H1 (cell line): ENCODE measurements around the gene XPNPEP1. TPM values are rescaled to one million over a fixed set of nuclear protein-coding genes. Genes with fewer than 3 reads are reported as not detected.

ENCODE experiments used
- CTCF ChIA-PET: fragments of 300-600 bp; sonication (Branson Sonifier 250); formaldehyde crosslinking; loops from one replicate; lab custom pipeline; 2021; ENCODE audit not compliant: partially characterized antibody; lab: Charles Lee
- POLR2A ChIA-PET: fragments of 300-600 bp; sonication (Branson Sonifier 250); formaldehyde crosslinking; loops from one replicate; lab custom pipeline; 2021; ENCODE audit warnings: inconsistent platforms; ENCODE audit not compliant: partially characterized antibody; lab: Charles Lee
- DNase-seq, 2 experiments: peaks; one replicate each; pipeline versions ENCODE4 v3.0.0 to v3.0.0-alpha.2; 2010 to 2022; ENCODE audit warnings: low spot score in 2 of 2, low read depth in 1 of 2, mixed read lengths in 1 of 2
- FAIRE-seq: peaks from 2 replicates; lab custom pipeline; 2011; peaks lifted over from hg19 to GRCh38; lab: Jason Lieb, UNC
- H2AFZ ChIP-seq: 2 replicates; pipeline ENCODE4 v1.8.1; 2012; ENCODE audit warnings: low read length, inconsistent platforms
- H2AK5ac ChIP-seq: 2 replicates; pipeline ENCODE4 v1.6.1; 2013; ENCODE audit warnings: low read depth, low read length
- H2BK120ac ChIP-seq: replicated peaks from 2 replicates; pipeline ENCODE3; 2013; ENCODE audit warnings: low read depth, low read length, inconsistent platforms
- H2BK12ac ChIP-seq: 2 replicates; pipeline ENCODE4 v1.6.1; 2013; ENCODE audit warnings: low read depth, low read length
- H2BK15ac ChIP-seq: 2 replicates; pipeline ENCODE4 v1.6.1; 2013; ENCODE audit warnings: low read length
- H2BK20ac ChIP-seq: 2 replicates; pipeline ENCODE4 v1.6.1; 2013; ENCODE audit warnings: low read length
- H2BK5ac ChIP-seq: 2 replicates; pipeline ENCODE4 v1.6.1; 2013; ENCODE audit warnings: low read depth, low read length
- H3K14ac ChIP-seq: 2 replicates; pipeline ENCODE4 v1.6.1; 2013; ENCODE audit warnings: inconsistent platforms; ENCODE audit not compliant: insufficient read length
- H3K18ac ChIP-seq: 2 replicates; pipeline ENCODE4 v1.6.1; 2013; ENCODE audit warnings: low read length; ENCODE audit errors: extremely low read depth
- H3K23ac ChIP-seq: 2 replicates; pipeline ENCODE4 v1.6.1; 2013; ENCODE audit warnings: inconsistent platforms; ENCODE audit not compliant: insufficient read length
- H3K23me2 ChIP-seq: 2 replicates; pipeline ENCODE4 v1.6.1; 2013; ENCODE audit warnings: low read depth, low read length
- H3K27ac ChIP-seq: 2 replicates; pipeline ENCODE4 v1.6.1; 2011; ENCODE audit warnings: low read depth, low read length, inconsistent platforms
- H3K27me3 ChIP-seq, 4 experiments: replicated peaks in 1 of 4; 1 replicate in 1 of 4; 2 replicates in 3 of 4; pipeline versions ENCODE4 v1.6.1 to v1.8.1; 2011 to 2013; ENCODE audit warnings: low read length in 3 of 4, mild to moderate bottlenecking in 3 of 4, inconsistent platforms in 2 of 4, mixed read lengths in 2 of 4, moderate library complexity in 1 of 4; ENCODE audit not compliant: control insufficient read depth in 3 of 4, insufficient read depth in 3 of 4; ENCODE audit errors: extremely low read depth in 1 of 4
- H3K36me3 ChIP-seq, 4 experiments: 2 replicates each; pipeline versions ENCODE4 v1.6.1 to v1.8.1; 2011 to 2013; ENCODE audit warnings: mild to moderate bottlenecking in 4 of 4, low read length in 3 of 4, moderate library complexity in 2 of 4, control low read depth in 1 of 4, inconsistent platforms in 1 of 4; ENCODE audit not compliant: insufficient read depth in 4 of 4, control insufficient read depth in 2 of 4
- H3K4ac ChIP-seq: replicated peaks from 2 replicates; pipeline ENCODE3; 2013; ENCODE audit warnings: low read length, low read depth, mixed read lengths, inconsistent platforms; ENCODE audit not compliant: insufficient read length
- H3K4me1 ChIP-seq, 4 experiments: replicated peaks in 1 of 4; 1 replicate in 1 of 4; 2 replicates in 3 of 4; pipeline versions ENCODE4 v1.6.1 to v1.8.1; 2011 to 2013; ENCODE audit warnings: low read length in 3 of 4, inconsistent platforms in 2 of 4, mixed read lengths in 1 of 4; ENCODE audit not compliant: insufficient read depth in 4 of 4, control insufficient read depth in 3 of 4
- H3K4me2 ChIP-seq, 2 experiments: 2 replicates each; pipeline versions ENCODE4 v1.6.1 to v1.8.1; 2011 to 2013; ENCODE audit warnings: low read depth in 2 of 2, low read length in 2 of 2, control low read depth in 1 of 2, inconsistent platforms in 1 of 2, mild to moderate bottlenecking in 1 of 2; ENCODE audit not compliant: insufficient read depth in 1 of 2
- H3K4me3 ChIP-seq, 4 experiments: fragments of 200-600, 300-600 bp in 1 of 4; sonication (generic), shearing (Covaris generic), sonication (Bioruptor Twin) in 1 of 4; 2 replicates each; pipeline versions ENCODE4 v1.5.1 to v1.8.1; 2011 to 2016; ENCODE audit warnings: low read length in 4 of 4, low read depth in 3 of 4, control low read depth in 2 of 4, inconsistent platforms in 2 of 4, mild to moderate bottlenecking in 2 of 4, mixed read lengths in 1 of 4, moderate library complexity in 1 of 4; ENCODE audit not compliant: insufficient read depth in 2 of 4; ENCODE audit errors: extremely low read depth in 1 of 4
- H3K56ac ChIP-seq: replicated peaks from 2 replicates; pipeline ENCODE3; 2013; ENCODE audit warnings: low read depth, mild to moderate bottlenecking, mixed read lengths, low read length, inconsistent platforms; ENCODE audit not compliant: insufficient read length
- H3K79me1 ChIP-seq: 2 replicates; pipeline ENCODE4 v1.6.1; 2013; ENCODE audit warnings: low read depth, low read length, control low read depth
- H3K79me2 ChIP-seq, 2 experiments: 2 replicates each; pipeline versions ENCODE4 v1.6.1 to v1.8.1; 2012 to 2013; ENCODE audit warnings: low read length in 2 of 2, mild to moderate bottlenecking in 2 of 2, inconsistent platforms in 1 of 2; ENCODE audit not compliant: insufficient read depth in 2 of 2, control insufficient read depth in 1 of 2
- H3K9ac ChIP-seq, 4 experiments: replicated peaks in 1 of 4; 1 replicate in 1 of 4; 2 replicates in 3 of 4; pipeline versions ENCODE4 v1.6.1 to v1.8.1; 2011 to 2013; ENCODE audit warnings: low read depth in 3 of 4, low read length in 3 of 4, control low read depth in 2 of 4, mild to moderate bottlenecking in 2 of 4, moderate library complexity in 2 of 4, inconsistent platforms in 1 of 4; ENCODE audit errors: extremely low read depth in 1 of 4
- H3K9me3 ChIP-seq, 2 experiments: 2 replicates each; pipeline versions ENCODE4 v1.6.1 to v1.8.1; 2012 to 2013; ENCODE audit warnings: mild to moderate bottlenecking in 2 of 2, moderate library complexity in 2 of 2, control low read depth in 1 of 2, inconsistent platforms in 1 of 2, low read depth in 1 of 2, low read length in 1 of 2, mixed read lengths in 1 of 2; ENCODE audit not compliant: insufficient read depth in 2 of 2
- H4K20me1 ChIP-seq, 2 experiments: replicated peaks in 1 of 2; 2 replicates each; pipeline versions ENCODE3 to v1.8.1; 2011 to 2013; ENCODE audit warnings: inconsistent platforms in 2 of 2, low read length in 2 of 2, mild to moderate bottlenecking in 1 of 2; ENCODE audit not compliant: insufficient read depth in 2 of 2, control insufficient read depth in 1 of 2
- H4K5ac ChIP-seq: 2 replicates; pipeline ENCODE4 v1.6.1; 2013; ENCODE audit warnings: low read length, low read depth, mixed read lengths, inconsistent platforms; ENCODE audit not compliant: insufficient read length
- H4K8ac ChIP-seq: 2 replicates; pipeline ENCODE4 v1.8.0; 2013; ENCODE audit warnings: mild to moderate bottlenecking, moderate library complexity, low read length, inconsistent platforms; ENCODE audit not compliant: insufficient read depth; ENCODE audit errors: extremely low read depth
- H4K91ac ChIP-seq: replicated peaks from 2 replicates; pipeline ENCODE3; 2013; ENCODE audit warnings: low read length, mixed read lengths, inconsistent platforms; ENCODE audit not compliant: insufficient read length
- BACH1 ChIP-seq: IDR thresholded peaks from 2 replicates; pipeline ENCODE4 v1.6.1; 2012; ENCODE audit warnings: low read length, improper control_type of control experiment
- BCL11A ChIP-seq, 2 experiments: IDR thresholded peaks; one replicate each; pipeline ENCODE4 v1.6.1; 2011; ENCODE audit warnings: low read depth in 2 of 2, low read length in 2 of 2, mild to moderate bottlenecking in 2 of 2
- CEBPB ChIP-seq: IDR thresholded peaks from 2 replicates; pipeline ENCODE4 v1.6.1; 2012; ENCODE audit warnings: low read depth, low read length
- CHD1 ChIP-seq: IDR thresholded peaks from 2 replicates; pipeline ENCODE4 v1.6.1; 2012; ENCODE audit warnings: low read depth, low read length, improper control_type of control experiment
- EZH2 ChIP-seq: fragments of 200-600 bp; sonication (generic); IDR thresholded peaks from 2 replicates; pipeline ENCODE4 v1.7.1; 2012; ENCODE audit warnings: low read depth, mild to moderate bottlenecking, moderate library complexity, low read length, inconsistent platforms; ENCODE audit not compliant: severe bottlenecking
- GABPA ChIP-seq: IDR thresholded peaks from 2 replicates; pipeline ENCODE4 v1.6.1; 2011; ENCODE audit warnings: mild to moderate bottlenecking, low read length, moderate library complexity, borderline replicate concordance; ENCODE audit not compliant: insufficient read depth
- JUN ChIP-seq: IDR thresholded peaks from 2 replicates; pipeline ENCODE4 v1.6.1; 2011; ENCODE audit warnings: low read depth, mild to moderate bottlenecking, improper control_type of control experiment, low read length
- RAD21 ChIP-seq, 2 experiments: IDR thresholded peaks in 1 of 2; conservative IDR thresholded peaks in 1 of 2; 2 replicates each; pipeline ENCODE4 v1.6.1; 2011; ENCODE audit warnings: low read depth in 2 of 2, low read length in 2 of 2, improper control_type of control experiment in 1 of 2, inconsistent platforms in 1 of 2, mild to moderate bottlenecking in 1 of 2, moderate library complexity in 1 of 2
- RBBP5 ChIP-seq: IDR thresholded peaks from 2 replicates; pipeline ENCODE4 v1.7.1; 2012; ENCODE audit warnings: low read depth, mild to moderate bottlenecking, inconsistent platforms, low read length, moderate library complexity, borderline replicate concordance
- RXRA ChIP-seq: IDR thresholded peaks from 2 replicates; pipeline ENCODE4 v1.6.1; 2011; ENCODE audit warnings: low read depth, mild to moderate bottlenecking, low read length, moderate library complexity; ENCODE audit not compliant: insufficient read depth
- SP2 ChIP-seq: IDR thresholded peaks from 2 replicates; pipeline ENCODE4 v1.6.1; 2012; ENCODE audit warnings: mild to moderate bottlenecking, low read length, inconsistent platforms
- USF2 ChIP-seq: IDR thresholded peaks from 2 replicates; pipeline ENCODE4 v1.6.1; 2011; ENCODE audit warnings: low read length, improper control_type of control experiment
- ZNF274 ChIP-seq: IDR thresholded peaks from 2 replicates; pipeline ENCODE4 v1.7.0; 2012; ENCODE audit warnings: low read length, borderline replicate concordance; ENCODE audit errors: extremely low read depth
- WGBS, 2 experiments: shearing (Covaris generic) in 1 of 2; methylation state at CpG; one replicate each; pipeline versions ENCODE4 v1.1.6 to v1.1.7; 2013 to 2015; ENCODE audit warnings: low lambda C conversion rate in 2 of 2, mixed read lengths in 2 of 2, inconsistent platforms in 1 of 2, low coverage in 1 of 2, missing lambda C conversion rate in 1 of 2; ENCODE audit not compliant: insufficient replicate concordance in 2 of 2, insufficient coverage in 1 of 2, insufficient read length in 1 of 2; ENCODE audit errors: extremely low coverage in 1 of 2, missing lambda C conversion rate in 1 of 2; 5-methylcytosine and 5-hydroxymethylcytosine counted together
- polyA plus RNA-seq, 7 experiments: library from polyadenylated mRNA; depleted of rRNA in 3 of 7; stranded (reverse) in 5 of 7; unstranded in 2 of 7; fragments of >200 nt in 5 of 7; fragments of 200-250 nt in 2 of 7; gene quantifications; 1 replicate in 5 of 7; 2 replicates in 1 of 7; 4 replicates in 1 of 7; pipeline versions ENCODE4 v1.2.1 to v1.2.3, GENCODE V29; 2011 to 2013; ENCODE audit warnings: missing spikeins in 2 of 7, mixed read lengths in 2 of 7
- total RNA-seq: library from RNA; stranded (reverse); fragmentation: NEBNext Ultra II Directional; extraction: Animal tissue kit (Norgen Biotek cat#: 25700); gene quantifications from 2 replicates; pipeline ENCODE4 v1.2.1, GENCODE V29; 2021

Gene XPNPEP1
- total and polyA plus RNA-seq, 2 of the 8 experiments (the other 6 are each of a cell fraction or from before 2014, with no cell fraction given): 61.1 to 201 TPM

- no peak overlapping the region for H4K5ac ChIP-seq
- CTCF ChIA-PET: interaction anchor here (0.5 to 5.5 kb wide), 12 partner anchors 8 to 141 kb away, joined by 3 to 37 read pairs (median 3); no protein-coding TSS in a partner anchor
- POLR2A ChIA-PET: interaction anchor here (1.2 kb wide), 1 partner anchor 20 kb away, joined by 3 read pairs; no protein-coding TSS in a partner anchor
- TF ChIP-seq CEBPB (no peak), USF2 (no peak), SP2 (no peak), BCL11A (IDR thresholded peaks at IDR 0.05; ENCODE audit: low read depth in 2 of 2, low read length in 2 of 2) (no peak), RAD21 (IDR thresholded peaks at IDR 0.05 in 1 of 2, conservative IDR thresholded peaks at IDR 0.05 in 1 of 2; ENCODE audit: low read depth in 2 of 2, low read length in 2 of 2) (no peak), ZNF274 (no peak), EZH2 (no peak), RXRA (no peak), BACH1 (no peak), CHD1 (no peak), GABPA (no peak), JUN (no peak), RBBP5 (no peak)
Measured at GRCh38 chr10:109953766-109954165, 30.5 kb upstream of the XPNPEP1 start.

More at GRCh38 chr10:109953766-109954165, 30.5 kb upstream of the XPNPEP1 start:
- WGBS, 2 experiments: 86% methylated on average over 2 of the region's 2 CpGs; no CpG with 5 or more reads in 1 of the 2 experiments
- Histone ChIP-seq H3K4me3 (no peak overlapping the region), H2BK15ac (no peak overlapping the region), H3K4me1 (peaks cover 0 to 2% (median 0%) of the 10 kb centered on the region in 4 experiments; a peak in 1 of 7 replicates), H3K4me2 (no peak overlapping the region), H2AK5ac (no peak overlapping the region), H3K79me1 (no peaks in the 10 kb centered on the region), H4K20me1 (no peaks in the 10 kb centered on the region), H2BK5ac (no peak overlapping the region), H3K79me2 (no peaks in the 10 kb centered on the region), H3K9ac (no peak overlapping the region), H3K23me2 (no peaks in the 10 kb centered on the region), H2BK20ac (no peak overlapping the region), H3K27ac (no peak overlapping the region), H3K18ac (no peak overlapping the region), H3K36me3 (no peaks in the 10 kb centered on the region), H4K91ac (no peak overlapping the region), H3K56ac (no peak overlapping the region), H2BK12ac (0 out of 2 replicates have a peak overlapping the region, but pooled peaks have one; percentile 20), H4K8ac (no peak overlapping the region), H3K23ac (no peak overlapping the region), H2AFZ (no peak overlapping the region), H2BK120ac (no peak overlapping the region), H3K14ac (no peak overlapping the region), H3K27me3 (no peaks in the 10 kb centered on the region), H3K4ac (no peak overlapping the region), H3K9me3 (no peaks in the 10 kb centered on the region)
- FAIRE-seq (no peak), DNase-seq (no peak)
